PC-3 (cell line): ENCODE data around the gene IL1RAP.

Experiments used
- EZH2 ChIP-seq: fragments of 300-600 bp; sonication (generic); IDR thresholded peaks from one replicate; pipeline ENCODE4 v1.6.1; 2017; ENCODE audit warnings: antibody characterized with exemption, mild to moderate bottlenecking, low read length; ENCODE audit not compliant: unreplicated experiment
- EZH2phosphoT487 ChIP-seq: fragments of 300-600 bp; sonication (generic); IDR thresholded peaks from 2 replicates; pipeline ENCODE4 v1.6.1; 2018; ENCODE audit warnings: mild to moderate bottlenecking, antibody characterized with exemption, low read length, borderline replicate concordance
- TF ChIP-seq, protein P1 (sequence below): fragments of 300-600 bp; sonication (generic); conservative IDR thresholded peaks from 2 replicates; pipeline ENCODE4 v1.5.1; 2017; ENCODE audit warnings: antibody characterized with exemption, low read depth, mild to moderate bottlenecking, low read length

DNA sequence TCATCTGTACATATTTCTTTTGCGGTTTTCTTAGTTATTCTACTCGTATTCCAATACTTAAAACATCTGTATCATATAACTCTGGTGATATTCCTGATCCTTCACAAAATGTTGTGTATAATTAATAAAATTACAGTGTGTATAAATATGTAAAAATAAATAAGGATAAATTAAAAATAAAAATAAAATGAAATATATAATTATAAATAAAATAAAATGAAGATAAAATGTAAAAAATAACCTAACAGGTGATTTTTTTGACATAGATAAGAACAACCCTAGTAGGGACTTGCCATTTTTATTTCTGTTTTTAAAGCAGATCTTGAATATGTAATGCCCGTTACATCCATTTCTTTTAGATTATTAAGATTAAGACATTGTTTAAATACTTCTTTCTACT is 25.6 kb downstream of the IL1RAP start:
- TF ChIP-seq, protein P1, sequence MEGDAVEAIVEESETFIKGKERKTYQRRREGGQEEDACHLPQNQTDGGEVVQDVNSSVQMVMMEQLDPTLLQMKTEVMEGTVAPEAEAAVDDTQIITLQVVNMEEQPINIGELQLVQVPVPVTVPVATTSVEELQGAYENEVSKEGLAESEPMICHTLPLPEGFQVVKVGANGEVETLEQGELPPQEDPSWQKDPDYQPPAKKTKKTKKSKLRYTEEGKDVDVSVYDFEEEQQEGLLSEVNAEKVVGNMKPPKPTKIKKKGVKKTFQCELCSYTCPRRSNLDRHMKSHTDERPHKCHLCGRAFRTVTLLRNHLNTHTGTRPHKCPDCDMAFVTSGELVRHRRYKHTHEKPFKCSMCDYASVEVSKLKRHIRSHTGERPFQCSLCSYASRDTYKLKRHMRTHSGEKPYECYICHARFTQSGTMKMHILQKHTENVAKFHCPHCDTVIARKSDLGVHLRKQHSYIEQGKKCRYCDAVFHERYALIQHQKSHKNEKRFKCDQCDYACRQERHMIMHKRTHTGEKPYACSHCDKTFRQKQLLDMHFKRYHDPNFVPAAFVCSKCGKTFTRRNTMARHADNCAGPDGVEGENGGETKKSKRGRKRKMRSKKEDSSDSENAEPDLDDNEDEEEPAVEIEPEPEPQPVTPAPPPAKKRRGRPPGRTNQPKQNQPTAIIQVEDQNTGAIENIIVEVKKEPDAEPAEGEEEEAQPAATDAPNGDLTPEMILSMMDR = no peak
- no peak for TF ChIP-seq EZH2
- TF ChIP-seq EZH2phosphoT487 = no peak
